ENCODE results near the gene MLLT6. TPM values are rescaled to one million over a fixed set of nuclear protein-coding genes. Genes with fewer than 3 reads are reported as not detected.

The MLLT6 gene
- total RNA-seq, 1 experiment from 2014 or later, result 48.0 TPM

DNA sequence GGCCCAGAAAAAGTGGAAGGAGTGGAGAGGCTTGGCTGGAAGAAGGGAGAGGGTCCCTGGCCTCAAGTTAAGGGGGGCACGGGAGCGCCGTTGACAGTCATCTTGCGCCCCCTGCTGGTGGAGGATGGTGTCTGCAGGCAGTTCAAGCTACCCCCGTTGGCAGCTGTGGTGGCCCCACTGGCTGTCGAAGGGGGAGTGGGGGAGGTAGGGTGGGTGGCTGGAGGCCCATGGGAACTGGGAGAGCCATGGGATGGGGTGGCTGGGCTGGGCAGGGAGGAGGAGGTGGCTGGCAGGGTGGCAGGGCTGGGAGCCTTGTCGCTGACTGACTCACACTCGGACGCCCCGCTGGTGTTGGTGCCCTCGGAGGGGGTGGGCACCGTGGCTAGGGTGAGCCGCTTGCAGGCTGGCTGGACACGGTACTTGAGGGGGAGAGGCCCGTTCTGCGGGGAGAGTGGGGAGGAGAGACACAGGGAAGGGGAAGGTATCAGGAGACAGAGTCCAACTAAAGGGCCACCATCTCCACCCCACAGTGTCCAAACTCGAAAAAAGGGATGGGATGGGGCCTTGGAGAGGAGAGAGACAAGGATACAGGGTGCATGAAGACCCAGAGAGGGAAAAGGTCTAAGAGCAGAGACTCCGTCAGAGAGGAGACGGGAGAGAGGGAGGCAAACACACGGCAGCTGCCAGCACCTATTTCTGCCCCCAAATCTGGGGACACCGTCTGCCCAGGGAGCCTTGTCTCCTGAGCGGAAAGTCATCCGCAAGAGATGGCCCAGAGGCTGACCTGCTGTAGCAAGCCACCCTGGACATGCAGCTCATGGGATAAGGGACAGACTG lies 30.3 kb downstream of the MLLT6 start:
- peak; percentile 34 for ATAC-seq
- POLR2A ChIA-PET, result interaction anchor here (0.6 to 1.5 kb wide), 3 partner anchors 25 to 183 kb away, joined by 3 to 5 read pairs (median 3); partner anchors contain the start of gene MLLT6
- Mint-ChIP-seq H3K4me1 (peaks cover 26% of the 10 kb centered on the region), H3K27me3 (ENCODE audit: low read depth) (no peaks in the 10 kb centered on the region; the same call in 1 of the 2 replicates), H3K4me3 (no peak overlapping the region), H3K36me3 (peaks cover 27% of the 10 kb centered on the region), H3K27ac (peak overlapping the region; percentile 82; the same call in 1 of the 2 replicates), H3K9me3 (no peaks in the 10 kb centered on the region)
- TF ChIP-seq, protein P1, sequence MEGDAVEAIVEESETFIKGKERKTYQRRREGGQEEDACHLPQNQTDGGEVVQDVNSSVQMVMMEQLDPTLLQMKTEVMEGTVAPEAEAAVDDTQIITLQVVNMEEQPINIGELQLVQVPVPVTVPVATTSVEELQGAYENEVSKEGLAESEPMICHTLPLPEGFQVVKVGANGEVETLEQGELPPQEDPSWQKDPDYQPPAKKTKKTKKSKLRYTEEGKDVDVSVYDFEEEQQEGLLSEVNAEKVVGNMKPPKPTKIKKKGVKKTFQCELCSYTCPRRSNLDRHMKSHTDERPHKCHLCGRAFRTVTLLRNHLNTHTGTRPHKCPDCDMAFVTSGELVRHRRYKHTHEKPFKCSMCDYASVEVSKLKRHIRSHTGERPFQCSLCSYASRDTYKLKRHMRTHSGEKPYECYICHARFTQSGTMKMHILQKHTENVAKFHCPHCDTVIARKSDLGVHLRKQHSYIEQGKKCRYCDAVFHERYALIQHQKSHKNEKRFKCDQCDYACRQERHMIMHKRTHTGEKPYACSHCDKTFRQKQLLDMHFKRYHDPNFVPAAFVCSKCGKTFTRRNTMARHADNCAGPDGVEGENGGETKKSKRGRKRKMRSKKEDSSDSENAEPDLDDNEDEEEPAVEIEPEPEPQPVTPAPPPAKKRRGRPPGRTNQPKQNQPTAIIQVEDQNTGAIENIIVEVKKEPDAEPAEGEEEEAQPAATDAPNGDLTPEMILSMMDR (IDR thresholded peaks at IDR 0.05), result peak; percentile 94
- TF ChIP-seq, protein P2, sequence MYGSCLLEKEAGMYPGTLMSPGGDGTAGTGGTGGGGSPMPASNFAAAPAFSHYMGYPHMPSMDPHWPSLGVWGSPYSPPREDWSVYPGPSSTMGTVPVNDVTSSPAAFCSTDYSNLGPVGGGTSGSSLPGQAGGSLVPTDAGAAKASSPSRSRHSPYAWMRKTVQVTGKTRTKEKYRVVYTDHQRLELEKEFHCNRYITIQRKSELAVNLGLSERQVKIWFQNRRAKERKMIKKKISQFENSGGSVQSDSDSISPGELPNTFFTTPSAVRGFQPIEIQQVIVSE (CRISPR knock-in tag; IDR thresholded peaks at IDR 0.05; ENCODE audit: borderline replicate concordance), result no peak
- peak; percentile 85 for DNase-seq (ENCODE audit: low spot score)
- CTCF ChIA-PET, result interaction anchor here (0.5 to 4.0 kb wide), 51 partner anchors 9 to 471 kb away, joined by 3 to 60 read pairs (median 4); partner anchors contain the start of genes CWC25, LASP1NB, MLLT6 and PSMB3

DNA sequence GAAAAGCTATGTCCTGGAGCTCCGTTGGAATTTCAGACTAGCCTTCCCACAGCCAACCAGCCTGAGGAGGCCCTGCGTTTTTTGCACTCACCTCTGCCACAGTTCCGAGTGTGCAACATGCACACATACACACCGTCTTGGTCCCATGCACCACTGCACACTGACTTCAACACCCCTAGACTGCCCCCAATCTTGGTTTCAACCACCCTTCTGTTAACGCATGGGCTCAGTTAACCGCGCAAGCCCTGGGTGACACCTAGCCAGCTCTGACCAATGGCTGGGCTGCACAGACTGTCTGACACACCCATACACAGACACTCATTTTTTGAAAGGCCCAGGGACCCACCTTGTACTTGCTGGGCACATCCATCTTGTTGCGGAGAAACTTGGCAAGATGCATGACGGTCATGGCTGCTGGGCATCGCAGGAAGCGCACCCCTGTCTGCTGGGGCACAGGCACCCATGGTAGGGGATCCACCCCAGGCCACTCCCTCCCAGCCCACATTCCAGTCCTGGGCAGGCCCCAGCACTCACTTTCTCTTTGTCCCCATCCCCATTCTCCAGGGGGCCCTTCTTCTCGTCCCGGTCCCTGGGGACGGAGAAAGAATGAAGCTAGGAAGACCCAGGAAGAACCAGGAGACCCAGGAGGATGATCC lies 33.1 kb downstream of the MLLT6 start:
- H3K9me3 Mint-ChIP-seq, result no peaks in the 10 kb centered on the region
- H3K4me3 Mint-ChIP-seq, result no peak overlapping the region
- H3K27ac Mint-ChIP-seq, result no peak overlapping the region
- ATAC-seq (no peak), DNase-seq (ENCODE audit: low spot score) (no peak)
- H3K4me1 Mint-ChIP-seq, result peaks cover 32% of the 10 kb centered on the region
- CTCF ChIA-PET, result interaction anchor here (4.0 kb wide), 1 partner anchor 61 kb away, joined by 60 read pairs; no protein-coding TSS in a partner anchor
- peaks cover 29% of the 10 kb centered on the region for H3K36me3 Mint-ChIP-seq
- no peaks in the 10 kb centered on the region for H3K27me3 Mint-ChIP-seq (ENCODE audit: low read depth)
- POLR2A ChIA-PET, result no interaction called here
- TF ChIP-seq SMAD4 (CRISPR knock-in tag; IDR thresholded peaks at IDR 0.05), result no peak
- TF ChIP-seq, protein P3, sequence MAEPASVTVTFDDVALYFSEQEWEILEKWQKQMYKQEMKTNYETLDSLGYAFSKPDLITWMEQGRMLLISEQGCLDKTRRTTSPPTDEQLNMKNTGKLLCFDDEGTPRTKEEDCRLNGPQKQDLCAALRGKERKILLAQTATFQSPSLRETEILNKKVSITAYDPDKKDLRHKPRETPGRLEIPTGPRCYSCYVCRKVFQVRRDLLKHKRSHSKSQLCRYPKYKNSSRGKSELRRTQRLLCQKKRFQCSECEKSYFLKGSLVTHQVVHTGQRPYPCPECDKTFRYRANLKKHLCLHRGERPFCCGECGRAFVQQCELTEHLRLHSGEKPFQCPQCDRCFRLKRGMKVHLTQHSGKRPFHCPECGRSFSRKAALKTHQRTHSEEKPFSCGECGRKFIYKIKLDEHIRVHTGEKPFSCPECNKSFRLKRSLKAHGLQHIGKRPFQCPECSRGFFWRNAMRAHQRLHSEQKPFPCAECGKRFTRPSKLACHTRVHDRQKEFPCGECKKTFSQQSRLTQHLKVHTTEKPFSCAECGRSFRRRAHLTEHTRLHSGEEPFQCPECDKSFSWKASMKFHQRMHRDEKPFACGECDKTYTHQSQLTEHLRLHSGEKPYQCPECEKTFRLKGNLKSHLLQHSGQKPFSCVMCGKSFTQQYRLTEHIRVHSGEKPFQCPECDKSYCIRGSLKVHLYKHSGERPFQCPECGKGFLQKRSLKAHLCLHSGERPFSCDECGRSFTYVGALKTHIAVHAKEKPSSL (CRISPR knock-in tag; conservative IDR thresholded peaks at IDR 0.05), result no peak
- TF ChIP-seq KAT7 (CRISPR knock-in tag; IDR thresholded peaks at IDR 0.05; ENCODE audit: borderline replicate concordance), result no peak
- TF ChIP-seq, protein P4, sequence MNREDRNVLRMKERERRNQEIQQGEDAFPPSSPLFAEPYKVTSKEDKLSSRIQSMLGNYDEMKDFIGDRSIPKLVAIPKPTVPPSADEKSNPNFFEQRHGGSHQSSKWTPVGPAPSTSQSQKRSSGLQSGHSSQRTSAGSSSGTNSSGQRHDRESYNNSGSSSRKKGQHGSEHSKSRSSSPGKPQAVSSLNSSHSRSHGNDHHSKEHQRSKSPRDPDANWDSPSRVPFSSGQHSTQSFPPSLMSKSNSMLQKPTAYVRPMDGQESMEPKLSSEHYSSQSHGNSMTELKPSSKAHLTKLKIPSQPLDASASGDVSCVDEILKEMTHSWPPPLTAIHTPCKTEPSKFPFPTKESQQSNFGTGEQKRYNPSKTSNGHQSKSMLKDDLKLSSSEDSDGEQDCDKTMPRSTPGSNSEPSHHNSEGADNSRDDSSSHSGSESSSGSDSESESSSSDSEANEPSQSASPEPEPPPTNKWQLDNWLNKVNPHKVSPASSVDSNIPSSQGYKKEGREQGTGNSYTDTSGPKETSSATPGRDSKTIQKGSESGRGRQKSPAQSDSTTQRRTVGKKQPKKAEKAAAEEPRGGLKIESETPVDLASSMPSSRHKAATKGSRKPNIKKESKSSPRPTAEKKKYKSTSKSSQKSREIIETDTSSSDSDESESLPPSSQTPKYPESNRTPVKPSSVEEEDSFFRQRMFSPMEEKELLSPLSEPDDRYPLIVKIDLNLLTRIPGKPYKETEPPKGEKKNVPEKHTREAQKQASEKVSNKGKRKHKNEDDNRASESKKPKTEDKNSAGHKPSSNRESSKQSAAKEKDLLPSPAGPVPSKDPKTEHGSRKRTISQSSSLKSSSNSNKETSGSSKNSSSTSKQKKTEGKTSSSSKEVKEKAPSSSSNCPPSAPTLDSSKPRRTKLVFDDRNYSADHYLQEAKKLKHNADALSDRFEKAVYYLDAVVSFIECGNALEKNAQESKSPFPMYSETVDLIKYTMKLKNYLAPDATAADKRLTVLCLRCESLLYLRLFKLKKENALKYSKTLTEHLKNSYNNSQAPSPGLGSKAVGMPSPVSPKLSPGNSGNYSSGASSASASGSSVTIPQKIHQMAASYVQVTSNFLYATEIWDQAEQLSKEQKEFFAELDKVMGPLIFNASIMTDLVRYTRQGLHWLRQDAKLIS (CRISPR knock-in tag; IDR thresholded peaks at IDR 0.05; ENCODE audit: borderline replicate concordance), result no peak
- no peak for TF ChIP-seq ATF1 (CRISPR knock-in tag; IDR thresholded peaks at IDR 0.05)
- no peak for TF ChIP-seq ZNF121 (CRISPR knock-in tag; IDR thresholded peaks at IDR 0.05)
- no peak for TF ChIP-seq MXD4 (CRISPR knock-in tag; IDR thresholded peaks at IDR 0.05; ENCODE audit: borderline replicate concordance)
- TF ChIP-seq ZNF317 (CRISPR knock-in tag; IDR thresholded peaks at IDR 0.05; ENCODE audit: borderline replicate concordance, low read depth), result no peak
- no peak for TF ChIP-seq SOX15 (CRISPR knock-in tag; IDR thresholded peaks at IDR 0.05)
- no peak for TF ChIP-seq ESRRA (CRISPR knock-in tag; IDR thresholded peaks at IDR 0.05; ENCODE audit: borderline replicate concordance)
- no peak for TF ChIP-seq IRF2 (CRISPR knock-in tag; IDR thresholded peaks at IDR 0.05; ENCODE audit: borderline replicate concordance, low read depth)
- TF ChIP-seq RELA (CRISPR knock-in tag; IDR thresholded peaks at IDR 0.05; ENCODE audit: borderline replicate concordance), result no peak
- TF ChIP-seq, protein P5, sequence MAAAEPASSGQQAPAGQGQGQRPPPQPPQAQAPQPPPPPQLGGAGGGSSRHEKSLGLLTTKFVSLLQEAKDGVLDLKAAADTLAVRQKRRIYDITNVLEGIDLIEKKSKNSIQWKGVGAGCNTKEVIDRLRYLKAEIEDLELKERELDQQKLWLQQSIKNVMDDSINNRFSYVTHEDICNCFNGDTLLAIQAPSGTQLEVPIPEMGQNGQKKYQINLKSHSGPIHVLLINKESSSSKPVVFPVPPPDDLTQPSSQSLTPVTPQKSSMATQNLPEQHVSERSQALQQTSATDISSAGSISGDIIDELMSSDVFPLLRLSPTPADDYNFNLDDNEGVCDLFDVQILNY (CRISPR knock-in tag; IDR thresholded peaks at IDR 0.05), result no peak
- no peak for TF ChIP-seq GABPB1 (CRISPR knock-in tag; IDR thresholded peaks at IDR 0.05)
- no peak for TF ChIP-seq TEAD4 (CRISPR knock-in tag; IDR thresholded peaks at IDR 0.05)
- no peak for TF ChIP-seq SP1 (CRISPR knock-in tag; conservative IDR thresholded peaks at IDR 0.05)
- TF ChIP-seq JUN (CRISPR knock-in tag; IDR thresholded peaks at IDR 0.05), result no peak
- TF ChIP-seq TCF7 (CRISPR knock-in tag; IDR thresholded peaks at IDR 0.05; ENCODE audit: low read depth), result no peak
